Astrocyte of the spinal cord (primary cell): ENCODE results near the gene CACNB4.

Source experiments
- DNase-seq: peaks from one replicate; pipeline ENCODE4 v3.0.0; 2011; ENCODE audit warnings: low read depth, low spot score
- H3K4me3 ChIP-seq: 2 replicates; pipeline ENCODE4 v1.5.1; 2011; ENCODE audit warnings: low read depth, mild to moderate bottlenecking, low read length, moderate library complexity
- CTCF ChIP-seq: IDR thresholded peaks from 2 replicates; pipeline ENCODE4 v1.5.1; 2012; ENCODE audit warnings: low read depth, mild to moderate bottlenecking, low read length, inconsistent platforms
- in situ Hi-C: cut with HindIII; loops from 2 replicates; pipeline ENCODE4 v1.10.0; 2017; ENCODE audit warnings: low sequenced_read_pairs

The CACNB4 gene

DNA sequence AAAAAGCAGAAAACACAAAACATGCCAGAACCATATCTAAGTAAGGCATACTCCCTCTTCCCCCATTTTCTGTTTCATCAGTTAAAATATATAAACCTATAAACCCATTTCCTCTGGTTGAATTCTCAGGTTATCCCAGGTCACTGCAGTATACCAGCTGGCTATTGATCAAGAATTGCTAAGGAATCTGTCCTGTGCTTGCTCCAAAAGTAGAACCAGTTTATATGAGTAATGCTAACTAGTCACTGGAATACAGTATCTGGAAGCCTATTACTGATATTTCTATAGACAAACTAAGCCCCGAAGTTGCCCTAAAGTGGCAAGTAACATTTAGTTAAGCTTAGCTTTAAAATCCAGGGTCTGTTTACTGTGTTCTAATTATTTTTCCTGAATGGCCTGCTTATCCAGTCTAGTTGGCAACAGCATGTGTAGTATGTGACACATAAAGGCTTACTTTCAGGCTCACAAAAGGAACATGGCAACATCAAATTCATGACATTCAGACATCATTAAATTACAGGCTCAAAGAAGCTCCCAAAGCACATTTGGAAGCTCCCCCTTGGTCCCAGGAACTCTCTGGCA, 167.7 kb downstream of the CACNB4 start:
- in situ Hi-C loops: no loop called here
- no peak for DNase-seq
- TF ChIP-seq CTCF: no peak

DNA sequence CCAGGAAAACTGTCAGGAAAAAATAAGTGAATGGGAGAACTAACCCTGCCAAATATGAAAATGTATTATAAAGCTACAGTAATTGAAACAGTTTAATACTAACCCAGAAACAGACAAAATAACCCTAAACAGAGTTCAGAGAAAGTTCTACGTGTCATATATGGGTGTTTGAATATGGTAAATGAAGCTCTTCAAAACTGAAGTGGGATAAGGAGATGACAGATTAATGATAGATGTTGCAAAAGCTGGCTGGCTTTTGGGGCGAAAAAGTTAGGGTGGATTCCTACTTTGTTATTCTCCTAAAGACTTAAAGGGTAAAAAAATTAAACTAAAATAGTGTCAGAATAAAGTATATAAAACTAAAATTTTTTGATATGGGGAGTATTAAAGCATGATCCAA, 168.8 kb downstream of the CACNB4 start:
- no peak for TF ChIP-seq CTCF
- in situ Hi-C loops: no loop called here
- H3K4me3 ChIP-seq: no peak overlapping the region
- DNase-seq: no peak

More for the DNA sequence above, 167.7 kb downstream of the CACNB4 start:
- H3K4me3 ChIP-seq: no peak overlapping the region

- in situ Hi-C loops: no loop called here
- no peak overlapping the region for H3K4me3 ChIP-seq
- DNase-seq: no peak
- TF ChIP-seq CTCF: no peak
Measured at GRCh38 chr2:151928380-151928779, 170.5 kb downstream of the CACNB4 start.

GRCh38 chr2:151927501-151928221, 171.2 kb downstream of the CACNB4 start:
- H3K4me3 ChIP-seq: no peak overlapping the region
- in situ Hi-C loops: no loop called here
- DNase-seq: no peak
- no peak for TF ChIP-seq CTCF

DNA sequence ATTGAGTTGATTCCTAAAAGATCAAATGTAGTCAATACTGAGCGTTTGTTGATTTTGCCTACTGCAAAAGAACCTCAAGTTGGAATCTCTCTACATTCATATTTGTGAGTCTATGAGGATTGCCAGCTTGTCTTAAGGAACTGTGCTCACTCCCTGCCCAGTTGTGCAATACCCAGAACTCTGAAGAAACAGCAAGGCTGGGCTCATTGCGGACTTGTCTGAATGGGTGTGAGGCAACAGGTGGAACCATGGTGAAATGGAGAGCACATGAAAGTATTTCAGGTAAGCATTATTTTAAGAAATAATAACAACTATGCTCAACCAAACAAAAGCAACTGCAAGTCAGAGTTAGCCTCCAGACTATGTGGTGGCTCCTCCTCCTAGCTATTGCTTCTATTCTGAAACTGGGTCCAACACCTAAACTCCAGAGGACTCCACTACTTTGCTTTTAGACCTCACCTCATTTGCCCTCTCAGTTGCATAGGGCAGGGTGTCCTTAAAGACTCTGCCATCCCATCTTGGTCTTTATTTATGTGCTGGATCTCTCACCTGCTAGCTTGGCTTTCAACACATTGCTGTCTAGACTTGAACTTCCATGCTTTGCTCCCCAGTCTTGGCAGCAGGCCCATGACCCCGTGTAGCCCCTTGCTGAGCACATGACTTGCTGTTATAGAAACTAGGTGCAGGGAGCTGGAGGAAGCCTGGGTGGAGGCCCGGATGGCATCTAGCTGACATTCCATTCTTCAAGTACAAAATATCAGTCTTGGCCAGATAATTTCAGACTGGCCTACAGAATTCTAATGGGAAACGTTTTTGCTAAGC, 175.8 kb downstream of the CACNB4 start:
- H3K4me3 ChIP-seq: no peak overlapping the region
- DNase-seq: no peak

More for the DNA sequence above, 175.8 kb downstream of the CACNB4 start:
- TF ChIP-seq CTCF: no peak
- in situ Hi-C loops: no loop called here
